NCI-H1436 (cell line): ENCODE measurements around the gene BRD2.
"Not testable (repeated sequence)": the region's sequence is repeated elsewhere in the genome, so short reads cannot be mapped to it uniquely, and the experiment has no call there.

Experiments
- DNase-seq: peaks from one replicate; lab custom pipeline; 2025; lab: John Stamatoyannopoulos, UW

BRD2 gene

GRCh38 chr6:32968093-32968866 is at the start of gene BRD2:
Gene BRD2, plus strand, starts transcription at chr6:32968594. Its CDS starts 4,305 bp downstream, at chr6:32972899.
- peak; percentile 94 for DNase-seq

- DNase-seq: no peak
Observed at GRCh38 chr6:32920715-32921114, 47.7 kb upstream of the BRD2 start.

DNA sequence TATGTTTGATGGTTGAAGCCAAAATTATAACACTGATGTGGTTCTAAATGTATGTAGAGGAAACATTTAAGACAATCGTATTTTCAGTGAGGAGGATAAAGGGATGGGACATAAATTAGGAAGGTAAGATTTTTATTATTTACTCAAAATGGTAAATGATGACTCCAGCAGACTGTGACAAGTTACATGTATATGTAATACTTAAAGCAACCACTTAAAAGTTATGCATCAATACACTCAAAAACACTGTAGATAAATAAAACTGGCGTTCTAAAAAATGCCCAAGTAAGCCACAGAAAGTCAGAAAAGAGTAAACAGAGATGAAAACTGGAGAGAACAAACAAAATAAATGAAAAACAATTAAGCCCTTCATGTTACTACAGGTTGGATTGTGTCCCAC is 46.3 kb upstream of the BRD2 start:
- DNase-seq: no peak

DNA sequence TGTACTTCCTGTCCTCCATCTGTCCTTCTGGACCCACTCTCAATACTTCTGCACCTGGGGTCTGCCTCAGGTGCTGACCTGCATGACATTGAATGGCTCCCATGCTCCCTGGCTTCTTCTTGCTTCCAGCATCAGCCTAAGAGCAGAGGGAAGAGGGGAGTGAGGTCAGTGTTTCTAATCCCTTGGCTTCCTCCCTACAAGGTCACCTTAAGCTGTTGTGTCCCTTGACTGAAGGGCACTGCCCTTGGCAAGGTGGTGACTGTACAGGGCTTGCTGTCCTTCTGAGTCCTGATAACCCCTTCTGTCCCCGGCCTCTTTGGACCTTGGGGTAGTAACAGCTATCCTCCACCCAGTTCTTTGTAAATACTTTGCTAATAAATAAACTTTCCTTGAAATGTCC is 37.2 kb upstream of the BRD2 start:
- no peak for DNase-seq

DNA sequence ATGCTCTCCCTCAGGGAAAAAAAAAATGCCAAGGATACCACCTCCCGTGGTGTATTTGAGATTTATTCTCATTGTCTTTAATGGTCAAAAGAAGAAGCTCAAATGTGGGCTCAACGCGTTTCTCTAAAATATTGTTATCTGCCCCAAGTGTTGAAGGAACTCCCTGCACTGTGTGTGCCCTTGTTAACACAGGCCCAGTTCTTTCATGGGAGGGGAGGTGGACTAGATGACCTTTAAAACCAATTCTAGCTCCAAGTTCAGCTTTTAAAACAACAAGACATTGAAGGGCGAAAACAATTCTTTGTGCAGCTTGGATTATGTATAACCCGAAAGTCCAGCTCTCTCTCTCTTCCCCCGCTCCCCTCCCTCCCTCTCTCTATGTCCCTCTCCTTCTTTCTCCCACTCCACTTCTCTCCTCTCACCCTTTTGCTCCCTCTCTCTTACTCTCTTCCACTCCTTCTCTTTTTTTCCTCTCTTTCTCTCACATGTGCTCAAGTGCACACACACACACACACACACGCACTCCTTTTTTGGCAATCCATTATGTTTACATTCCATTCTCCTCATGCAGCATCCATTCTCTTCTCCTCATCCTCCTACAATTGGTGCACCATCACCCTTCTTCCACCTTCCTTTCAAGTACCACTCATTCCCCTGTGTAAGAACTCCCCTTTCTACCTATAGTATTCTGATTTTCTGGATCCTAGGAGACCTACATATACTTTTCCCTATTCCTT is 36.1 kb upstream of the BRD2 start:
- DNase-seq: no peak

GRCh38 chr6:32933661-32934085 is 34.7 kb upstream of the BRD2 start:
- DNase-seq: peak; percentile 58

DNA sequence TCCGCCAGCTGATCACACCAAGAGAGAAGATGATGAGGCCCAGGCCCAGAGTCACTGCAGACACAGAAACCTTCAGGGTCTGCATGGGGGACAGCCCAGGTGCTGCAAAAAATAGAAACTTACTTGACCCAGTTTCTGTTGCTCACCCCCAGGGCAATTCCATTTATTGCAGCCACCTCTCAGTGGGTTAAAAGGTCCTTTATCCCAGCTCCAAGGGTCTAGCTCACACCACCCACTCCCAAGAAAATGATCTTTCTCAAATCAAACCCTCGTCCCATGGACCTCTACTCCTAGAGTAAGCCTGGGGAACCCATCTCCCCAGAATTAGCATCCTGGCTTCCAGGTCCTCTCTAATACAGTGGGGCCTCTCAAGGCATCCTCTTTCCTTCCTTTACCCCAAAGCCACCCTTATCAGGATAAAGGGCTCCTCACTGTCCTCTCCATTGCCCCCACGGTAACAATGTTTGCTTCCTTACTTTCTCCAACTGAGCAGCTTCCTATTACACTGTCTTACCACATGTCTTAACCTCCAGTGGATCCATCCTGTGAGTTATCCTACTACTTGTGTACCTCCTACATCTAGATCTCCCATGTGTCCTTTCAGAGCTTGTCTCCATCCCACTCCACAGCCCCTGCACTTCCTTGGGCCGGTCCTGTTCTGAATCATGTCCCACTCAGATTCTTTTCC is 32.7 kb upstream of the BRD2 start:
- no peak for DNase-seq

GRCh38 chr6:32936239-32937152 is 31.9 kb upstream of the BRD2 start:
- DNase-seq: no peak

DNA sequence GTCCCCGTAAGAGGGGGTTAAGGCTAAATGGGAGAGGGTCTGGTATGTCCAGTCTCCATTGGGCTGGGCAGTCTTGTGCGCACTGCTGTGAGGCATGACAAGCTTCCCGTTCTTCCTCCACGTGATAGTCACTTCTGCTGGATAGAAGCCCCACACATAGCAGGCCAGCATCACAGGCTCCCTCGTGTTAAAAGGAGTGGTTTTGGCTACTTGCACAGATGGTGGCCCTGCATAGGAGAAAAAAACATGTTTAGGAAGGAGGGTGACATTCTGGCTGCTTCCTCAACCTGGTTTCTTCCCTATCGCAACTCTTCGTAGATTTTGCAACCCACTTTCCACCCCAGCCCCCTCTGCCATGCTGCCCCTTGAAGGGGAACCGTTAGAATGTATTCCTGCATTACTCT is 31.2 kb upstream of the BRD2 start:
- DNase-seq: no peak

DNA sequence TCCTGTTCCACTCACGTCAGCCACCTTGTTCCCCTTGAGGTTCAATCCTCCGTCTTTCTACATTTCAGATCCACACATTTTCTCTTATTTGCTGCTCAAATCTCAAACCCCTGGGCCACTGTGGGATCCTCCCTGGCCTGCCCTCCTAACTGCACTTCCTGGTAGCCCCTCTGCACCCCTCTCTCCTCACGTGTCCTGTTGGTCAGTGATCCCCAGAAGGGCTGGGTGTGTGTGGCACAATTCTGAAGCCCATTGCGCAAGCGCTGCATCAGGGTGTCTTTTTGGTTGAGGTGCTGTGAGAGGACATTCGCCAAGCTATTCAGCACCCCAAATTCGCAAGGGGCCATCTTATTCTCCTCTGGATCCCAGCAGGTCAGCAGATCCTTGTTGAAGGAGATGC is 29.9 kb upstream of the BRD2 start:
- DNase-seq: no peak

DNA sequence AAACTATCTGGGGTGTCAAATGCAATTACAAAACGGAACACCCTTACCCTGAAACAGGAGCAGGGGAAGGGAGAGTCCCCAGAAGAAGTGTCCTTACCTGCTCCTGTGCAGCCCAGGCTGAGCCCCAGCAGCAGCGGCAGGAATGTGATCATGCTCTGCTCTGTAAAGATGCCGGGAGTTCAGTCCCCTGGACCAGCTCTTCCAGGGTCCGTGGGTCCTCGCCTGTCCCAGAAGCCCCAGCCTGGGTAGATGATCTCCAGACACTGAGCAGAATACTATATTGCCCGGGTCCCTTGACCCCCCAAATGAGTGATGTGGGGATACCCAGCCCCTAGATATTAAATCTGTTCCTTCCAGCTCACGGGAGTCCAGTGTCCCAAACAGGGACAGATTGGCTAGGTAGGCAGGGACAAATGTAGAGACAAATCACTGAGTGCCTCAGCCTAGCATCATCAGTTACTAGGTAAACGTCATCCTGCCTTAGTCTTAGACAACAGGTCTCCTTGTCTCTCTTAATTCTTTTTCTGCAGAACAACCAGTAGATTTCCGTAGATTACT is 27.7 kb upstream of the BRD2 start, which contains the start of gene HLA-DMB:
Gene HLA-DMB, minus strand, starts transcription at position 373 of the 558 bp plus-strand sequence. Its CDS starts 221 bp downstream, at position 152.
- DNase-seq: peak; percentile 72

GRCh38 chr6:32941214-32941768 is 27.1 kb upstream of the BRD2 start:
- no peak for DNase-seq

- not testable (repeated sequence) for DNase-seq
Observed at GRCh38 chr6:32942555-32943123, 25.8 kb upstream of the BRD2 start.

- DNase-seq: no peak
Observed at GRCh38 chr6:32943864-32944649, 24.3 kb upstream of the BRD2 start.

GRCh38 chr6:32945108-32945760 is 23.2 kb upstream of the BRD2 start:
- DNase-seq: no peak

DNA sequence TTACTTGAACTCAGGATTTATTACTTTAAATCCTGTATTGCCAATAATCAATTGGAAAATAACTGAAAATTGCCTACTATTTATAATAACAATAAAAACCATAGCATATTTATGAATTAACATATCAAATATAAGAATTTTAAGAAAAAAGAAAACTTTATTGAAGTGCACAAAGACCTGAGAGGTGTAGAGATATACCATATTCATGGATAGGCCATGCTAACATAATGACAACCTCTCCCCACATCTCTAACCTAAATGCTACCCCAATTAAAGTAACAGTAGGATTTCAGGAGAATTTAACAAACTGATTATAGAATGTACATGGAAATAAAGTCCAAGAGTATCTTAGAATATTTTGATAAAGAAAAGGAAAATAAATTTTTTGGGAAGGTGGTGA is 22.4 kb upstream of the BRD2 start:
- no peak for DNase-seq

DNA sequence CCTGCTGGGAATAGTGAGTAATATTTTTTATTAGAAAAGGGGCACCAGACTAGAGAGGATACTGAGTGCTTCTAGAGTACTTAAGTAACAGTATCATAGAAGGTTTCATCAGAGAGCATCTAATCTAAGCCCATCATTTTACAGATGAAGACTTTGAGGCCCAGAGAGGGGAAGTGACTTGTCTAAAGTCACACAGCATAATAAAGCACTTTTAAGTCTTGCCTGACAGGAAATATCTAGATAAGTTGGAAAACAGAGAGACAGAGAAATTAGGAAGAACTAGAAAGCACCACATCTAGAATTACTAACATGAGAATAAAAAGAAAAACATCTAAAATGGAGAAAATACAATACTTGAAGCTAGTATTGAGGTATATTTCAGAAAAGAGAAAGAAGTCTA is 21.5 kb upstream of the BRD2 start:
- no peak for DNase-seq

DNA sequence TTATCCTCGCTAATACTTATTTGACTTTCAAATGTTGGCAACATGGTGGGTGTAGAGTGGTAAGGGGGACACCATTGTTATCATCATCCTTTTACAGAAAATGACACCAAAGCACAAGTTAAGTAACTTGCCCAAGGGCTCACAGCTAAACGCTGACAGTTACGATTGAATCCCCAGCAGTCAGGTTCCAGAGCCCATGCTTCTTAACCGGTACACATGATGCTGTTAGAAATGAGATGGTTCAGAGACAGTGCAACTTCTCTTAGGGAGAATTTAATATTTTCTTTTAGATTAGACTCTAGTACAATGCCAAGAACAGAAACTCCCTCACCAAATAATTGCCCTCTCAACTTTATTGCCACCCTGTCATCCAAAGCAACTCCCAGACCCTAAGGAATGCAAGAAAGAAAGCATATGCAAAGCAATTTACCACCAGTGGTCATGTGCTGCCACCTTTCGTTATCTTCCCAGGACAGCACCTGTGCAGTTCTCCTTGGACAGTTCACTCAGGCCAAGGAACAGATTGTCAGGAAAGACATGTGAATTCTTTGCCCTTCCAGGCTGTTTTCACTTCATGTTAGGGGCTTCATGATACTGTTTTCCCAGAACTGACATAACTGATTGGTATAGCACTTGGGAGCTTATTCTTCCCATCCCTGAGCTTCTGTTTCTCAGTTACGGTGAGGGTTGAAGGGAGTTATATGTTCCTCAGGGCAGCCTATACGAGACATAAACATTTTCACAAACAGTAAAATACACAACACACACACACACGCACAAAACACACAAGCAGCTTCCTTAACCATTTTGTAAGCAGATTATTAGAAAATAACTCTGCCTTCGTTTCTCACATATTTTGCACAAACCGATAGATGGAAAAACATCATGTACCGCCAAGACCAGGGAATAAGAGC is 20.6 kb upstream of the BRD2 start:
- peak; percentile 3 for DNase-seq
